Fibroblast of pulmonary artery (primary cell): ENCODE results near the gene A2ML1.
"Not testable (repeated sequence)": the region's sequence is repeated elsewhere in the genome, so short reads cannot be mapped to it uniquely, and the experiment has no call there.

Source experiments
- DNase-seq: peaks from one replicate; pipeline ENCODE4 v3.0.0-alpha.2; 2010; ENCODE audit warnings: low read depth
- H3K4me3 ChIP-seq: replicated peaks from 2 replicates; pipeline ENCODE4 v1.5.1; 2011; ENCODE audit warnings: low read depth, mild to moderate bottlenecking, control low read depth, low read length, moderate library complexity
- CTCF ChIP-seq: IDR thresholded peaks from 2 replicates; pipeline ENCODE4 v1.5.1; 2011; ENCODE audit warnings: mild to moderate bottlenecking, control low read depth, low read length, inconsistent platforms; ENCODE audit errors: missing control alignments

Gene A2ML1

GRCh38 chr12:8813572-8814357 lies 8.7 kb upstream of the A2ML1 start:
- no peak overlapping the region for H3K4me3 ChIP-seq
- no peak for TF ChIP-seq CTCF
- no peak for DNase-seq

- no peak for TF ChIP-seq CTCF
- no peak for DNase-seq
- no peak overlapping the region for H3K4me3 ChIP-seq
Observed at GRCh38 chr12:8816448-8817050, 5.9 kb upstream of the A2ML1 start.

GRCh38 chr12:8817856-8818255 lies 4.6 kb upstream of the A2ML1 start:
- no peak overlapping the region for H3K4me3 ChIP-seq
- no peak for TF ChIP-seq CTCF
- DNase-seq = no peak

GRCh38 chr12:8818526-8818925 lies 3.9 kb upstream of the A2ML1 start:
- TF ChIP-seq CTCF = no peak
- H3K4me3 ChIP-seq = no peak overlapping the region
- no peak for DNase-seq

- peak; percentile 30 for DNase-seq
- TF ChIP-seq CTCF = no peak
- no peak overlapping the region for H3K4me3 ChIP-seq
Observed at GRCh38 chr12:8819666-8819980, 2.8 kb upstream of the A2ML1 start.

- not testable (repeated sequence) for DNase-seq, H3K4me3 ChIP-seq
Observed at GRCh38 chr12:8820676-8821407, 1.6 kb upstream of the A2ML1 start.

- DNase-seq = no peak
- H3K4me3 ChIP-seq = no peak overlapping the region
- no peak for TF ChIP-seq CTCF
Observed at GRCh38 chr12:8821591-8821990, 830 bp upstream of the A2ML1 start.
